ENCODE results near the gene UBXN2A.
"Not testable (repeated sequence)": the region's sequence is repeated elsewhere in the genome, so short reads cannot be mapped to it uniquely, and the experiment has no call there.

Gene UBXN2A

GRCh38 chr2:23941644-23942043 lies 1.4 kb downstream of the UBXN2A start:
- peak overlapping the region; percentile 73; the same call in 1 of the 2 replicates for H3K4me3 ChIP-seq (ENCODE audit: low read depth, low read length)
- TF ChIP-seq CTCF (IDR thresholded peaks at IDR 0.05; ENCODE audit: low read depth, low read length, missing control alignments), result no peak
- DNase-seq (ENCODE audit: low read depth), result no peak

DNA sequence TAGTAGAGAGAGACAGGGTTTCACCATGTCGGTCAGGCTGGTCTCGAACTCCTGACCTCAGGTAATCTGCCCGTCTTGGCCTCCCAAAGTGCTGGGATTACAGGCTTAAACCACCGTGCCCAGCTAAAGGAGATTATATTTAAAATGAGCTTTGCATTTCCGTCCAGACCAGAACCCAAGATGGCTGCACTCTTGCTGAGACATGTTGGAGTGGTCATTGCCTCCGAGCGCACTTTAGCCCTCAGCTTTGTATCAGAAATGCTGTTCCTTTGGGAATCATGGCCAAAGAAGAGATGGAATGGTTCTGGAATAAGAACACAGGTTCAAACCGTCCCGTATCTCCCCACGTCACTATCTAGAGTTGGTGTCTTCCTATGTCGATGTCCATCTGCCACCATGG lies 3.4 kb downstream of the UBXN2A start:
- no peak for TF ChIP-seq CTCF (IDR thresholded peaks at IDR 0.05; ENCODE audit: low read depth, low read length, missing control alignments)
- no peak overlapping the region for H3K4me3 ChIP-seq (ENCODE audit: low read depth, low read length)
- no peak for DNase-seq (ENCODE audit: low read depth)

GRCh38 chr2:23944527-23944926 lies 4.3 kb downstream of the UBXN2A start:
- DNase-seq (ENCODE audit: low read depth), result no peak
- TF ChIP-seq CTCF (IDR thresholded peaks at IDR 0.05; ENCODE audit: low read depth, low read length, missing control alignments), result no peak
- H3K4me3 ChIP-seq (ENCODE audit: low read depth, low read length), result no peak overlapping the region

GRCh38 chr2:23944976-23945375 lies 4.7 kb downstream of the UBXN2A start:
- DNase-seq (ENCODE audit: low read depth), result no peak
- no peak for TF ChIP-seq CTCF (IDR thresholded peaks at IDR 0.05; ENCODE audit: low read depth, low read length, missing control alignments)
- no peak overlapping the region for H3K4me3 ChIP-seq (ENCODE audit: low read depth, low read length)

GRCh38 chr2:23947350-23947749 lies 7.1 kb downstream of the UBXN2A start:
- H3K4me3 ChIP-seq (ENCODE audit: low read depth, low read length), result no peak overlapping the region
- no peak for TF ChIP-seq CTCF (IDR thresholded peaks at IDR 0.05; ENCODE audit: low read depth, low read length, missing control alignments)
- no peak for DNase-seq (ENCODE audit: low read depth)

- not testable (repeated sequence) for DNase-seq (ENCODE audit: low read depth); H3K4me3 ChIP-seq (ENCODE audit: low read depth, low read length)
Measured at GRCh38 chr2:23952558-23952957, 12.3 kb downstream of the UBXN2A start.

GRCh38 chr2:23953625-23954024 lies 13.4 kb downstream of the UBXN2A start:
- no peak for TF ChIP-seq CTCF (IDR thresholded peaks at IDR 0.05; ENCODE audit: low read depth, low read length, missing control alignments)
- DNase-seq (ENCODE audit: low read depth), result no peak
- H3K4me3 ChIP-seq (ENCODE audit: low read depth, low read length), result no peak overlapping the region

All from GM12864 (cell line).